Trophoblast cell (in vitro differentiated cells and primary cell): ENCODE measurements around the gene ART4. TPM values are rescaled to one million over a fixed set of nuclear protein-coding genes. Genes with fewer than 3 reads are reported as not detected.

Experiments used
- DNase-seq, 2 donors: peaks; one replicate each; pipeline ENCODE4 v3.0.0-alpha.2; 2016
- H2AFZ ChIP-seq: 2 replicates; pipeline ENCODE4 v1.6.1; 2013; ENCODE audit warnings: low read length, moderate library complexity, mild to moderate bottlenecking; ENCODE audit not compliant: insufficient read depth, poor library complexity
- H2AK5ac ChIP-seq: 2 replicates; pipeline ENCODE4 v1.6.1; 2013; ENCODE audit warnings: mild to moderate bottlenecking, low read length
- H2BK120ac ChIP-seq: 2 replicates; pipeline ENCODE4 v1.6.1; 2013; ENCODE audit warnings: low read length, mild to moderate bottlenecking, moderate library complexity; ENCODE audit not compliant: insufficient read depth, poor library complexity
- H2BK12ac ChIP-seq: 2 replicates; pipeline ENCODE4 v1.6.1; 2013; ENCODE audit warnings: mild to moderate bottlenecking, low read length, moderate library complexity
- H2BK5ac ChIP-seq: 2 replicates; pipeline ENCODE4 v1.6.1; 2013; ENCODE audit warnings: low read length, low read depth, moderate library complexity, mild to moderate bottlenecking; ENCODE audit not compliant: poor library complexity
- H3K14ac ChIP-seq: 2 replicates; pipeline ENCODE4 v1.6.1; 2013; ENCODE audit warnings: mild to moderate bottlenecking, low read length
- H3K18ac ChIP-seq: 2 replicates; pipeline ENCODE4 v1.6.1; 2013; ENCODE audit warnings: mild to moderate bottlenecking, low read length
- H3K23ac ChIP-seq: 2 replicates; pipeline ENCODE4 v1.6.1; 2013; ENCODE audit warnings: low read length
- H3K27ac ChIP-seq: 2 replicates; pipeline ENCODE4 v1.5.1; 2013; ENCODE audit warnings: low read depth, mild to moderate bottlenecking, inconsistent platforms, low read length, moderate library complexity
- H3K27me3 ChIP-seq: 2 replicates; pipeline ENCODE4 v1.6.1; 2013; ENCODE audit warnings: inconsistent platforms, mild to moderate bottlenecking, low read length, moderate library complexity; ENCODE audit not compliant: insufficient read depth
- H3K36me3 ChIP-seq, 2 experiments: 1 replicate in 1 of 2; 2 replicates in 1 of 2; pipeline ENCODE4 v1.6.1; 2013; ENCODE audit warnings: low read length in 2 of 2, mild to moderate bottlenecking in 2 of 2, moderate library complexity in 1 of 2; ENCODE audit not compliant: insufficient read depth in 2 of 2, control insufficient read depth in 1 of 2
- H3K4ac ChIP-seq: 2 replicates; pipeline ENCODE4 v1.6.1; 2013; ENCODE audit warnings: low read depth, mild to moderate bottlenecking, low read length, moderate library complexity
- H3K4me1 ChIP-seq, 2 experiments: 1 replicate in 1 of 2; 2 replicates in 1 of 2; pipeline ENCODE4 v1.6.1; 2013; ENCODE audit warnings: low read length in 2 of 2, mild to moderate bottlenecking in 2 of 2, moderate library complexity in 1 of 2; ENCODE audit not compliant: insufficient read depth in 2 of 2, control insufficient read depth in 1 of 2
- H3K4me2 ChIP-seq: 2 replicates; pipeline ENCODE4 v1.6.1; 2013; ENCODE audit warnings: inconsistent platforms, mild to moderate bottlenecking, low read length, moderate library complexity
- H3K4me3 ChIP-seq: 2 replicates; pipeline ENCODE4 v1.5.1; 2013; ENCODE audit warnings: mild to moderate bottlenecking, low read depth, low read length, inconsistent platforms
- H3K79me1 ChIP-seq: one replicate; pipeline ENCODE4 v1.6.1; 2013; ENCODE audit warnings: low read length
- H3K79me2 ChIP-seq: 2 replicates; pipeline ENCODE4 v1.6.1; 2013; ENCODE audit warnings: low read length, mild to moderate bottlenecking; ENCODE audit not compliant: control insufficient read depth, insufficient read depth, poor library complexity
- H3K9ac ChIP-seq: 2 replicates; pipeline ENCODE4 v1.6.1; 2013; ENCODE audit warnings: mild to moderate bottlenecking, low read length
- H3K9me3 ChIP-seq: 2 replicates; pipeline ENCODE4 v1.6.1; 2013; ENCODE audit warnings: low read depth, mild to moderate bottlenecking, control low read depth, inconsistent platforms, low read length; ENCODE audit not compliant: insufficient read depth
- H4K12ac ChIP-seq: 2 replicates; pipeline ENCODE4 v1.6.1; 2013; ENCODE audit warnings: low read depth, mild to moderate bottlenecking, low read length, moderate library complexity
- H4K8ac ChIP-seq: 2 replicates; pipeline ENCODE4 v1.6.1; 2013; ENCODE audit warnings: low read depth, mild to moderate bottlenecking, low read length, moderate library complexity
- H4K91ac ChIP-seq: one replicate; pipeline ENCODE4 v1.6.1; 2013; ENCODE audit warnings: low read depth, mild to moderate bottlenecking, low read length, moderate library complexity
- WGBS: extraction: QIAGEN DNeasy Blood & Tissue Kit; methylation state at CpG from one replicate; pipeline ENCODE4 v1.1.7; 2013; ENCODE audit warnings: missing lambda C conversion rate; ENCODE audit not compliant: insufficient read length, insufficient coverage; ENCODE audit errors: extremely low coverage; 5-methylcytosine and 5-hydroxymethylcytosine counted together
- polyA plus RNA-seq: library from polyadenylated mRNA; stranded (reverse); fragments of 200-250 nt; gene quantifications from 2 replicates; pipeline ENCODE4 v1.2.3, GENCODE V29; 2013

Gene ART4, protein sequence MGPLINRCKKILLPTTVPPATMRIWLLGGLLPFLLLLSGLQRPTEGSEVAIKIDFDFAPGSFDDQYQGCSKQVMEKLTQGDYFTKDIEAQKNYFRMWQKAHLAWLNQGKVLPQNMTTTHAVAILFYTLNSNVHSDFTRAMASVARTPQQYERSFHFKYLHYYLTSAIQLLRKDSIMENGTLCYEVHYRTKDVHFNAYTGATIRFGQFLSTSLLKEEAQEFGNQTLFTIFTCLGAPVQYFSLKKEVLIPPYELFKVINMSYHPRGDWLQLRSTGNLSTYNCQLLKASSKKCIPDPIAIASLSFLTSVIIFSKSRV
- polyA plus RNA-seq, result 9.3 and 10.1 TPM in 2 replicates

DNA sequence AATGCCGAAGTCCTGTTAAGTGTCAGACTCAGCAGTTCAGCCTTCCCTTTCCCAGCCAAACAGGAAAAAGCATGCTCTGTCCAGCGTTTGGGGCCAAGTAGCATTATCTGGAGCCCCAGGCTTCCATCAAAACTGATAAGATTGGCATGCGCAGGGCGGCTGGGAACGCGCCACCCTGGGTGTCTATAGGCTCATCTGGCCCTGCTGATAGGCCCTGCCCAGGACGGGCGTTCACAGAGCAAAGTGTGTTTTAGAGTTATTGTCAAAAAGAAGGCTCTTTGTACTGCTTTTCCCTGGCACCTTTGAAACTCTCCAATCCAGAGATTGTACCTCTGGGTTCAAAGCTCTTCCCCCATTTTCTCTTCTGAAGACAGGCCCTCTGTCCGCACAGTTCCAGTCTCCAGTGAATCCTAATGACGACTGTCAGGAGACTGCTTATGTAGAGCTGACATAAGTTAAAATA, at the start of gene ART4:
ART4 (minus strand) TSS at position 102 of the 463 bp plus-strand sequence. CDS start 413 bp downstream, outside the sequence.
- Histone ChIP-seq H3K14ac (peak within 1 kb of the TSS; percentile 98), H3K4me1 (peaks cover 2 to 14% of the 10 kb centered on the region in 2 experiments), H3K9me3 (no peaks in the 10 kb centered on the region), H4K12ac (peak within 1 kb of the TSS; percentile 66), H3K36me3 (no peaks in the 10 kb centered on the region), H2BK5ac (peak within 1 kb of the TSS; percentile 92), H3K79me2 (peaks cover 4% of the 10 kb centered on the region), H3K27me3 (no peaks in the 10 kb centered on the region), H2AK5ac (peak within 1 kb of the TSS; percentile 96), H3K4ac (no peak within 1 kb of the TSS), H3K27ac (peak within 1 kb of the TSS; percentile 72), H4K91ac (peak within 1 kb of the TSS; percentile 96), H2BK12ac (peak within 1 kb of the TSS; percentile 88), H3K18ac (peak within 1 kb of the TSS; percentile 88), H3K4me2 (peak within 1 kb of the TSS; percentile 19), H3K79me1 (peaks cover 13% of the 10 kb centered on the region), H2AFZ (peak within 1 kb of the TSS; percentile 17), H3K9ac (no peak within 1 kb of the TSS), H3K4me3 (no peak within 1 kb of the TSS), H2BK120ac (peak within 1 kb of the TSS; percentile 98), H3K23ac (no peak within 1 kb of the TSS), H4K8ac (peak within 1 kb of the TSS; percentile 74)
- WGBS, result no CpG with 5 or more reads among the region's 10 CpGs
- DNase-seq, result peak; percentile 72 to 84

DNA sequence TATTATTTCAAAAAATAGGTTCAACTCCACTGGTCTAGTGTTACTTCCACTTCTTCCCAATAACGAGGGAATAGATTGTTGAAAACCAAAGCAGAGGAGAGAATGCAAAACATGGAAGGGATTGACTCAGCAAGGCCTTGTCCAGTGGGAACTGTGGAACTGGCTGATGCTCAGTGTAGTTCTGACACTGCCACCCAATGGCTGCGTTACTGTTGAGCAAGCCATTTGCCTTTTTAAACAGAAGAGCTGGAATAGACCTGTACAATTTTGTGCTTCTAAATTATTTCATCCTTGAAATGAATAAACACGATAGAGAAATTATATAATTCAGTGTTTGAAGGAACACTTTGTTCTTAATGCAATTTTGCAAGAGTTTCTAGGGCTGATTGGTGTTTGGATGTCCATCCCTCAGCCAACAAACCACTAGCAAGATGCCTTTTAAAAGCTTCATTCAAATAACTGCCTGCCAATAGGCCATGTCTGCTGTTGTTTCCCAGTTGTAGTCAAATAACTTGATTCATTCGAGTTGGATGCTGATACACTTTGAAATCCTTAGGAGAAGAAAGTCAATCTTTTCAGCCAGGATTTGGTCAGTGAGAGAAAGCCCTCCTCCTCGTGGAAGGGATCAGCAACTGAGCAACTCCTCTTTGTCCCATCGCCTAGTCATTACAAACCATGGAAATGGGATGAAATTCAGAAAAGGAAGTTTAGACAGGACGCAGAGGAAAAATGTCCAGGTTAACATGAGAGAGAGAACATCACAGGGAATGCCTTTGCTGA, 49.6 kb upstream of the ART4 start:
- no peak overlapping the region for H3K14ac ChIP-seq
- WGBS, result no CpG with 5 or more reads among the region's 7 CpGs
- H3K9ac ChIP-seq, result no peak overlapping the region

DNA sequence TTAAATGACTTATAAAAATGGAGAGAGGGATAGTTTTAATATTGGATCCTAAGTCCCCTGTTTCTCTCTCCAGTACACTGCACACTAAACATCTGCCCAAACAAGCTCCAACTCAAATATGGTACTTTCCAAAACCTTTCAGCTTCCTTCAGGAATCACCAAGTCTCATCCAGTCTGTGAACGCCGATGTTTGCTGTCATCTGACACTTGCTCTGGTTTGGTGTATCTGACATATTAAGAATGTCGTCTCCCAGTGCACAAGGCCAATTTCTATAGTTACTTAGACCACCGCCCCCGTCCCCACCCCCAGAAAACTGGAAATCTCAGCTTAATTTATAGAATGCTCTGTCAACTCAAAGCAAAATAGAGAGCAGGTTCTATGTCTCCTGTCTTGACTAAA, 47.4 kb upstream of the ART4 start:
- Histone ChIP-seq H2BK120ac (no peak overlapping the region), H3K9ac (no peak overlapping the region), H3K27ac (no peak overlapping the region), H3K23ac (no peak overlapping the region), H3K36me3 (no peaks in the 10 kb centered on the region), H3K14ac (no peak overlapping the region), H3K79me1 (no peaks in the 10 kb centered on the region), H4K8ac (no peak overlapping the region), H3K4me1 (peaks cover 0 to 2% of the 10 kb centered on the region in 2 experiments), H2BK5ac (no peak overlapping the region), H3K4me3 (no peak overlapping the region), H3K27me3 (no peaks in the 10 kb centered on the region), H2AFZ (no peak overlapping the region), H4K12ac (no peak overlapping the region), H3K4ac (no peak overlapping the region), H3K4me2 (no peak overlapping the region), H3K79me2 (no peaks in the 10 kb centered on the region), H2AK5ac (no peak overlapping the region), H3K18ac (no peak overlapping the region), H3K9me3 (no peaks in the 10 kb centered on the region), H4K91ac (no peak overlapping the region), H2BK12ac (no peak overlapping the region)
- WGBS, result no CpG with 5 or more reads among the region's 5 CpGs
- DNase-seq, result no peak

More for the DNA sequence above, 49.6 kb upstream of the ART4 start:
- Histone ChIP-seq H3K27ac (no peak overlapping the region), H3K23ac (no peak overlapping the region), H3K4me1 (no peaks in the 10 kb centered on the region), H3K4me3 (no peak overlapping the region), H2AFZ (no peak overlapping the region), H3K9me3 (no peaks in the 10 kb centered on the region), H3K4ac (no peak overlapping the region), H4K8ac (no peak overlapping the region), H3K79me2 (no peaks in the 10 kb centered on the region), H2BK5ac (no peak overlapping the region), H2BK12ac (no peak overlapping the region), H3K79me1 (no peaks in the 10 kb centered on the region), H4K91ac (no peak overlapping the region), H3K27me3 (no peaks in the 10 kb centered on the region), H3K36me3 (no peaks in the 10 kb centered on the region), H2AK5ac (no peak overlapping the region), H4K12ac (no peak overlapping the region), H2BK120ac (no peak overlapping the region), H3K4me2 (no peak overlapping the region), H3K18ac (no peak overlapping the region)
- peak in 1 of 2 donors; percentile 4 for DNase-seq

DNA sequence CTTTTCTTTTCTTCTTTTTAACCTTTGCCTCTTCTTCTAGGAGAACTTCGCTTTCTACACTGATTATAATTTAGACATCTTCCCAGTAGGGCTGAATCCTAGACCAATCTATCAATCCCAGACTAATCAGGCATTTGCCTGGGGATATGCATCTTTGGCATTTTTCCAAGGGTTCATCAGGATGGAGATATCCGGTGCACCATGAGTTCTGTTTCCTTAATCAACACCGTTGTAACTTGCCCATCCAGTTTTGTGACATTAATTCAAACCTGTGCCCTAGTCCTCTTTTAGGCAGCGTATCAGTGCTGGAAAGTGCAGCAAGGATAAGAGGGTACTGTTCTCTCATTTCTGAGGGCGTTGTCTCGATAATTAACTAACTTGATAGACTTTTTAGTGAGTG, 42.9 kb upstream of the ART4 start:
- no peak overlapping the region for H3K27ac ChIP-seq
- H3K79me1 ChIP-seq, result no peaks in the 10 kb centered on the region
- H3K9ac ChIP-seq, result no peak overlapping the region
- H3K18ac ChIP-seq, result no peak overlapping the region
- H4K12ac ChIP-seq, result no peak overlapping the region
- no peak overlapping the region for H3K4me3 ChIP-seq
- no peaks in the 10 kb centered on the region for H3K79me2 ChIP-seq
- no peaks in the 10 kb centered on the region for H3K36me3 ChIP-seq
- WGBS, result no CpG with 5 or more reads among the region's 6 CpGs
- no peak overlapping the region for H2BK120ac ChIP-seq
- peaks cover 0 to 2% of the 10 kb centered on the region in 2 experiments for H3K4me1 ChIP-seq
- no peak overlapping the region for H3K14ac ChIP-seq
- H3K27me3 ChIP-seq, result no peaks in the 10 kb centered on the region
- no peak overlapping the region for H4K91ac ChIP-seq
- no peak overlapping the region for H2AK5ac ChIP-seq
- peak in 1 of 2 donors; percentile 18 for DNase-seq
- H3K23ac ChIP-seq, result no peak overlapping the region
- no peak overlapping the region for H2BK12ac ChIP-seq
- H2BK5ac ChIP-seq, result no peak overlapping the region
- no peak overlapping the region for H3K4me2 ChIP-seq
- H3K4ac ChIP-seq, result no peak overlapping the region
- H3K9me3 ChIP-seq, result no peaks in the 10 kb centered on the region
- H2AFZ ChIP-seq, result no peak overlapping the region
- H4K8ac ChIP-seq, result no peak overlapping the region
